OCI-LY7 (cell line): ENCODE results near the gene EVC. TPM values are rescaled to one million over a fixed set of nuclear protein-coding genes. Genes with fewer than 3 reads are reported as not detected.

Experiments
- BruUV-seq: library from RNA; stranded (reverse); fragments of 400-500 nt; replicated peaks from 2 replicates; lab custom pipeline; 2021; lab: Mats Ljungman, UMichigan
- CTCF ChIA-PET: fragments of 300-600 bp; sonication (Branson Sonifier 250); formaldehyde crosslinking; loops from one replicate; lab custom pipeline; 2022; ENCODE audit warnings: antibody characterized with exemption; ENCODE audit not compliant: unreplicated experiment; lab: Charles Lee
- POLR2A ChIA-PET: fragments of 300-600 bp; sonication (Branson Sonifier 250); formaldehyde crosslinking; loops from one replicate; lab custom pipeline; 2022; ENCODE audit warnings: antibody characterized with exemption; lab: Charles Lee
- DNase-seq: peaks from one replicate; pipeline ENCODE4 v3.0.0-alpha.2; 2015; ENCODE audit warnings: low spot score
- H2AFZ ChIP-seq: fragments of 200-600 bp; sonication (generic), shearing (Covaris generic); 2 replicates; pipeline ENCODE4 v1.6.1; 2014; ENCODE audit warnings: mild to moderate bottlenecking, antibody characterized with exemption, low read length, moderate library complexity
- H3K27ac ChIP-seq: fragments of 200-600 bp; sonication (generic); 2 replicates; pipeline ENCODE4 v1.5.1; 2014; ENCODE audit warnings: mixed run types, low read depth, mild to moderate bottlenecking, moderate library complexity, low read length, inconsistent platforms; ENCODE audit not compliant: poor library complexity, severe bottlenecking
- H3K36me3 ChIP-seq: fragments of 200-600 bp; sonication (generic); 2 replicates; pipeline ENCODE4 v1.6.1; 2014; ENCODE audit warnings: mild to moderate bottlenecking, antibody characterized with exemption, low read length, moderate library complexity, mixed read lengths; ENCODE audit not compliant: insufficient read depth
- H3K4me1 ChIP-seq: fragments of 200-600 bp; sonication (generic); 2 replicates; pipeline ENCODE4 v1.5.1; 2014; ENCODE audit warnings: mild to moderate bottlenecking, low read length; ENCODE audit not compliant: insufficient read depth, poor library complexity, severe bottlenecking
- H3K4me2 ChIP-seq: fragments of 200-600 bp; sonication (generic); 2 replicates; pipeline ENCODE4 v1.6.1; 2014; ENCODE audit warnings: mild to moderate bottlenecking, low read length
- H3K4me3 ChIP-seq: fragments of 200-600 bp; sonication (generic); 2 replicates; pipeline ENCODE4 v1.5.1; 2014; ENCODE audit warnings: mild to moderate bottlenecking, low read depth, low read length; ENCODE audit not compliant: poor library complexity, severe bottlenecking
- H3K79me2 ChIP-seq: fragments of 200-600 bp; sonication (generic); 2 replicates; pipeline ENCODE4 v1.6.1; 2016; ENCODE audit warnings: low read depth, mild to moderate bottlenecking, low read length, moderate library complexity, mixed read lengths; ENCODE audit not compliant: insufficient read depth
- H3K9me2 ChIP-seq: fragments of 200-600 bp; sonication (generic); 2 replicates; pipeline ENCODE4 v1.6.1; 2016; ENCODE audit warnings: mild to moderate bottlenecking, low read length, mixed read lengths; ENCODE audit not compliant: insufficient read depth
- H3K9me3 ChIP-seq: fragments of 200-600 bp; sonication (generic); 2 replicates; pipeline ENCODE4 v1.6.1; 2014; ENCODE audit warnings: mild to moderate bottlenecking, mixed run types, low read length, mixed read lengths
- H4K20me1 ChIP-seq: fragments of 200-600 bp; sonication (generic); 2 replicates; pipeline ENCODE4 v1.6.1; 2014; ENCODE audit warnings: mild to moderate bottlenecking, antibody characterized with exemption, low read length, moderate library complexity, mixed read lengths; ENCODE audit not compliant: insufficient read depth
- CTCF ChIP-seq: fragments of 200-600 bp; sonication (generic); conservative IDR thresholded peaks from 2 replicates; pipeline ENCODE4 v1.5.1; 2014; ENCODE audit warnings: mild to moderate bottlenecking, antibody characterized with exemption, low read length, moderate library complexity, mixed read lengths
- EZH2phosphoT487 ChIP-seq: fragments of 200-600 bp; sonication (generic); IDR thresholded peaks from 2 replicates; pipeline ENCODE4 v1.6.1; 2018; ENCODE audit warnings: low read depth, borderline replicate concordance, mild to moderate bottlenecking, mixed run types, antibody characterized with exemption, low read length, moderate library complexity, mixed read lengths
- intact Hi-C: fragments of 100-400 bp; cut with micrococcal nuclease; formaldehyde crosslinking; loops from one replicate; pipeline ENCODE4 v1.10.0; 2022; ENCODE audit not compliant: unreplicated experiment
- total RNA-seq, 2 experiments: library from RNA; depleted of rRNA in 1 of 2; stranded (reverse); fragments of >200 nt in 1 of 2; shearing (Covaris generic) in 1 of 2; gene quantifications; 2 replicates each; pipeline ENCODE4 v1.2.3, GENCODE V29; 2014 to 2022

EVC gene
- total RNA-seq, 2 experiments from 2014 or later = not detected

DNA sequence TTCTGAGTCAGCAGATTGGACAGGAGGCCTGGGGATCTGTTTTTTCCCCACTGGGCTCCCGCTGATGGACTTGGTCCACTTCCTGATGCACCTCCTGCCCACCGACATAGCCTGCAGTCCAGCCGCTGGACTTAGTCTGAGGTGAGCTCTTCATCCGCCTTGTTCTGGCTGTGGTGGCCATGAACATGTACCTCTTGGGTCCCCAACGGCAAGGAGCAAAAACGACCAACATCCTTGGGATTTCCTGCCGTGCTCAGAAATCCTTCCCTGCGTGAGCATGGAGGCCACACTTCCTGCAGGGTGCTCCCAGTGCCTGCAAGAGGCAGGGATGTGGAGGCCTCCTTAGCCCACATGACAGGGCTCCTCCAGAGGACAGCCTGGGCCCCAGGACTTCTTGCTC is 105.1 kb downstream of the EVC start:
- Histone ChIP-seq H3K9me2 (no peaks in the 10 kb centered on the region), H3K79me2 (no peaks in the 10 kb centered on the region), H3K36me3 (no peaks in the 10 kb centered on the region), H4K20me1 (no peaks in the 10 kb centered on the region), H3K4me1 (no peaks in the 10 kb centered on the region), H3K27ac (no peak overlapping the region), H3K9me3 (no peaks in the 10 kb centered on the region), H3K4me2 (no peak overlapping the region), H2AFZ (no peak overlapping the region), H3K4me3 (no peak overlapping the region)
- BruUV-seq = no TSS peak
- ChIA-PET CTCF (no interaction called here), POLR2A (no interaction called here)
- TF ChIP-seq CTCF (no peak), EZH2phosphoT487 (no peak)
- intact Hi-C loops = loop anchor here (10.0 kb wide), 1 partner anchor 821 kb away; no protein-coding TSS in a partner anchor
- no peak for DNase-seq

- Histone ChIP-seq H3K27ac (no peak overlapping the region), H3K9me3 (no peaks in the 10 kb centered on the region), H3K4me2 (no peak overlapping the region), H3K4me1 (no peaks in the 10 kb centered on the region), H3K36me3 (no peaks in the 10 kb centered on the region), H3K4me3 (no peak overlapping the region), H4K20me1 (no peaks in the 10 kb centered on the region), H2AFZ (no peak overlapping the region), H3K79me2 (no peaks in the 10 kb centered on the region), H3K9me2 (no peaks in the 10 kb centered on the region)
- ChIA-PET POLR2A (no interaction called here), CTCF (no interaction called here)
- TF ChIP-seq CTCF (no peak), EZH2phosphoT487 (no peak)
- no peak for DNase-seq
- no TSS peak for BruUV-seq
- intact Hi-C loops = loop anchor here (10.0 kb wide), 1 partner anchor 822 kb away; no protein-coding TSS in a partner anchor
These were observed 105.9 kb downstream of the EVC start for GRCh38 chr4:5816851-5817375.

GRCh38 chr4:5821665-5822358 is 110.8 kb downstream of the EVC start:
- H3K27ac ChIP-seq = no peak overlapping the region
- no peaks in the 10 kb centered on the region for H4K20me1 ChIP-seq
- intact Hi-C loops = no loop called here
- DNase-seq = no peak
- no TSS peak for BruUV-seq
- ChIA-PET CTCF (no interaction called here), POLR2A (interaction anchor here (0.5 kb wide), 1 partner anchor 236 kb away, joined by 3 read pairs; no protein-coding TSS in a partner anchor)
- no peak overlapping the region for H3K4me2 ChIP-seq
- no peaks in the 10 kb centered on the region for H3K9me3 ChIP-seq
- H3K79me2 ChIP-seq = no peaks in the 10 kb centered on the region
- no peak overlapping the region for H2AFZ ChIP-seq
- no peak overlapping the region for H3K4me3 ChIP-seq
- no peaks in the 10 kb centered on the region for H3K36me3 ChIP-seq
- TF ChIP-seq EZH2phosphoT487 = no peak
- TF ChIP-seq CTCF = peak; percentile 78
- H3K4me1 ChIP-seq = no peaks in the 10 kb centered on the region
- H3K9me2 ChIP-seq = no peaks in the 10 kb centered on the region
